ENCODE measurements around the gene RPAP3. TPM values are rescaled to one million over a fixed set of nuclear protein-coding genes. Genes with fewer than 3 reads are reported as not detected.
"Not testable (repeated sequence)": the region's sequence is repeated elsewhere in the genome, so short reads cannot be mapped to it uniquely, and the experiment has no call there.

Gene RPAP3
- total RNA-seq, 4 donors from 2014 or later: 11.7 to 25.5 (median 19.4) TPM

GRCh38 chr12:47651368-47652254, 54.2 kb downstream of the RPAP3 start:
- TF ChIP-seq POLR2A (IDR thresholded peaks at IDR 0.05) (no peak), CTCF (IDR thresholded peaks at IDR 0.05) (peak; percentile 51 to 65), POLR2AphosphoS5 (IDR thresholded peaks at IDR 0.05) (no peak)
- 42% methylated on average over 12 of the region's 12 CpGs for WGBS
- no peak overlapping the region for H3K27ac ChIP-seq
- peak in 1 of 2 donors; percentile 82 for DNase-seq (ENCODE audit: low spot score in 2 of 2)
- H3K36me3 ChIP-seq: no peaks in the 10 kb centered on the region
- no peaks in the 10 kb centered on the region for H3K9me3 ChIP-seq
- H3K27me3 ChIP-seq: no peaks in the 10 kb centered on the region
- no peak overlapping the region for H3K4me3 ChIP-seq
- H3K4me1 ChIP-seq: peaks cover 16% of the 10 kb centered on the region

- no peak for TF ChIP-seq CTCF (IDR thresholded peaks at IDR 0.05)
- no peak for TF ChIP-seq EP300 (IDR thresholded peaks at IDR 0.05)
- no peak for TF ChIP-seq POLR2AphosphoS5 (IDR thresholded peaks at IDR 0.05)
- TF ChIP-seq POLR2A (IDR thresholded peaks at IDR 0.05): no peak
- WGBS: 75% methylated on average over 1 of the region's 1 CpG
- peaks cover 16% of the 10 kb centered on the region for H3K4me1 ChIP-seq
- H3K9me3 ChIP-seq: no peaks in the 10 kb centered on the region
- no peak overlapping the region for H3K27ac ChIP-seq
- no peaks in the 10 kb centered on the region for H3K27me3 ChIP-seq
- DNase-seq (ENCODE audit: low spot score in 2 of 2): no peak
- no peak overlapping the region for H3K4me3 ChIP-seq
- H3K36me3 ChIP-seq: no peaks in the 10 kb centered on the region
These were observed 55.4 kb downstream of the RPAP3 start for GRCh38 chr12:47650469-47650868.

GRCh38 chr12:47649381-47649780, 56.4 kb downstream of the RPAP3 start:
- Histone ChIP-seq H3K27me3 (no peaks in the 10 kb centered on the region), H3K4me3 (no peak overlapping the region), H3K9me3 (no peaks in the 10 kb centered on the region), H3K4me1 (peaks cover 16% of the 10 kb centered on the region), H3K36me3 (no peaks in the 10 kb centered on the region), H3K27ac (no peak overlapping the region)
- TF ChIP-seq POLR2A (IDR thresholded peaks at IDR 0.05) (no peak), CTCF (IDR thresholded peaks at IDR 0.05) (no peak), EP300 (IDR thresholded peaks at IDR 0.05) (no peak), POLR2AphosphoS5 (IDR thresholded peaks at IDR 0.05) (no peak)
- DNase-seq (ENCODE audit: low spot score in 2 of 2): no peak
- 66% methylated on average over 2 of the region's 2 CpGs for WGBS

- H3K27ac ChIP-seq: no peak overlapping the region
- H3K27me3 ChIP-seq: no peaks in the 10 kb centered on the region
- no peak for TF ChIP-seq POLR2A (IDR thresholded peaks at IDR 0.05)
- no peak for TF ChIP-seq CTCF (IDR thresholded peaks at IDR 0.05)
- TF ChIP-seq POLR2AphosphoS5 (IDR thresholded peaks at IDR 0.05): no peak
- TF ChIP-seq EP300 (IDR thresholded peaks at IDR 0.05): no peak
- WGBS: 92% methylated on average over 2 of the region's 2 CpGs
- no peak for DNase-seq (ENCODE audit: low spot score in 2 of 2)
- H3K4me3 ChIP-seq: no peak overlapping the region
- no peaks in the 10 kb centered on the region for H3K36me3 ChIP-seq
- peaks cover 8% of the 10 kb centered on the region for H3K9me3 ChIP-seq
- peaks cover 16% of the 10 kb centered on the region for H3K4me1 ChIP-seq
These were observed 57.7 kb downstream of the RPAP3 start for GRCh38 chr12:47648056-47648579.

GRCh38 chr12:47642310-47642709, 63.5 kb downstream of the RPAP3 start:
- peaks cover 11% of the 10 kb centered on the region for H3K9me3 ChIP-seq
- not testable (repeated sequence) for H3K4me1 ChIP-seq; DNase-seq (ENCODE audit: low spot score in 2 of 2); H3K27ac ChIP-seq; H3K4me3 ChIP-seq; H3K27me3 ChIP-seq; H3K36me3 ChIP-seq
- 91% methylated on average over 3 of the region's 3 CpGs for WGBS

Data from suprapubic skin (tissue), 4 donors.